ENCODE data around the gene SLC35B1. TPM values are rescaled to one million over a fixed set of nuclear protein-coding genes. Genes with fewer than 3 reads are reported as not detected.

Gene SLC35B1
- total RNA-seq, 4 donors from 2014 or later, result 29.6 to 46.5 (median 42.8) TPM

DNA sequence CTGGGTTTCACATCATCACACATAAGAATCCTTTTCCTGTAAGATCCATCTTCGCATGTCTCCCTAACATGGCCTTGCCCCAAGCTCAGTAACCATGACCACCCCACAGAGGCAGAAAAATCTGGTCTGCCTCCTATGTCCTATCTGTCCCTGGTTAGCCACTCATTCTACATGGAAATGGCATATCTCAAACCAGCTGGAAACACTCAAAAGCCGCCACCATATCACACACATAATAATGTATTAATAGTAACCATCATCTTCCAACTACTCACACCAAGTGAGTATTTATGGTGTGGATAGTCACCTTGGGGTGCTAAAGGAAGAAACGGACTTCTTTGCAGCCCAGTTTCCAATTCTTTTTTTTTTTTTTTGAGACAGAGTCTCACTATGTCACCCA lies 44.7 kb upstream of the SLC35B1 start:
- no peak for DNase-seq (ENCODE audit: low spot score in 2 of 2)

DNA sequence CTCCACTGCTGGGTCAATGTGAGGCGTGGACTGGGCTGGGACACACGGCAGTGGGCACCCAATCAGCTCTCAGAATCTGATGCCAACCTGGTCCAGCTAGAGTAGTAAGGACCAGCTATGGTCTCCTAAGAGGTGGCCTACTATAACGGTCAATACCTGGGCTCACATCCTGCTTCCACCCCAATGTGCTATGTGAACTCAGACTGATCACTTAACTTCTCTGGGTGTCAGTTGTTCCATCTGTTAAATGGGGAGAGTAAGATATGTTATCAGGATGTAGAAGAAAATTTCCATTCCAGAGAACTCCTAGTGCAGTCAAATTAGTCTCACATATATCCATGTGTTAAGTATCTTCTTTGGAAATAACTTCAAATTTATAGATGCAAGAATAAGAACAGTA lies 42.0 kb upstream of the SLC35B1 start:
- H3K4me1 ChIP-seq, result peaks cover 0 to 25% (median 0%) of the 10 kb centered on the region in 4 donors
- peak overlapping the region in 1 of 4 donors; percentile 31 for H3K27ac ChIP-seq
- no peaks in the 10 kb centered on the region for H3K27me3 ChIP-seq
- no peaks in the 10 kb centered on the region for H3K9me3 ChIP-seq
- no peak overlapping the region for H3K4me3 ChIP-seq
- TF ChIP-seq POLR2A (IDR thresholded peaks at IDR 0.05), result no peak
- TF ChIP-seq EP300 (IDR thresholded peaks at IDR 0.05), result no peak
- TF ChIP-seq, protein P1, sequence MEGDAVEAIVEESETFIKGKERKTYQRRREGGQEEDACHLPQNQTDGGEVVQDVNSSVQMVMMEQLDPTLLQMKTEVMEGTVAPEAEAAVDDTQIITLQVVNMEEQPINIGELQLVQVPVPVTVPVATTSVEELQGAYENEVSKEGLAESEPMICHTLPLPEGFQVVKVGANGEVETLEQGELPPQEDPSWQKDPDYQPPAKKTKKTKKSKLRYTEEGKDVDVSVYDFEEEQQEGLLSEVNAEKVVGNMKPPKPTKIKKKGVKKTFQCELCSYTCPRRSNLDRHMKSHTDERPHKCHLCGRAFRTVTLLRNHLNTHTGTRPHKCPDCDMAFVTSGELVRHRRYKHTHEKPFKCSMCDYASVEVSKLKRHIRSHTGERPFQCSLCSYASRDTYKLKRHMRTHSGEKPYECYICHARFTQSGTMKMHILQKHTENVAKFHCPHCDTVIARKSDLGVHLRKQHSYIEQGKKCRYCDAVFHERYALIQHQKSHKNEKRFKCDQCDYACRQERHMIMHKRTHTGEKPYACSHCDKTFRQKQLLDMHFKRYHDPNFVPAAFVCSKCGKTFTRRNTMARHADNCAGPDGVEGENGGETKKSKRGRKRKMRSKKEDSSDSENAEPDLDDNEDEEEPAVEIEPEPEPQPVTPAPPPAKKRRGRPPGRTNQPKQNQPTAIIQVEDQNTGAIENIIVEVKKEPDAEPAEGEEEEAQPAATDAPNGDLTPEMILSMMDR (IDR thresholded peaks at IDR 0.05), result no peak
- no peak for DNase-seq (ENCODE audit: low spot score in 2 of 2)
- 92 to 95% methylated on average over 3 of the region's 3 CpGs for WGBS, 2 donors
- H3K36me3 ChIP-seq, result no peaks in the 10 kb centered on the region

More for the DNA sequence above, 44.7 kb upstream of the SLC35B1 start:
- Histone ChIP-seq H3K36me3 (no peaks in the 10 kb centered on the region), H3K27ac (no peak overlapping the region), H3K4me3 (no peak overlapping the region), H3K4me1 (peaks cover 0 to 27% (median 11%) of the 10 kb centered on the region in 4 donors), H3K27me3 (no peaks in the 10 kb centered on the region), H3K9me3 (no peaks in the 10 kb centered on the region)
- WGBS, 2 donors, result 86 to 92% methylated on average over 3 of the region's 3 CpGs
- TF ChIP-seq POLR2A (IDR thresholded peaks at IDR 0.05) (no peak), EP300 (IDR thresholded peaks at IDR 0.05) (no peak)

DNA sequence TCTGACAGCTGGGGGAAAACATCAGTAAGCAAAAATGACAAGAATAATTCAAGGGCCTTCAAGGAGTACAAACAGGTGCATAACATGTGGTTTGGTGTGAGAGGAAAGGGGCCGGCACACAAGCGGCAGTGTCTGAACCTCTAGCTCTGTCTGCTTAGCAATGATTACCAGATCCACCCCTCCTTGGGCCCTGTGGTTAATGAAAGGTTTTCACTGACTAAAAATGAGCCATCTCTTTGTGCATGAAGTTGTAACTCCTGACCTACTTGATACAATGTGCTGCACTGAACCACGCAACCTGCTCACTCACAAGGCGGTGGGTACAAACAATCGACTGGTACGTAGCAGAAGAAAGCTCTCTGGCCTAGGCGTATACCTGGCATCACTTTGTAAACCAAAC lies 41.0 kb upstream of the SLC35B1 start:
- Histone ChIP-seq H3K9me3 (no peaks in the 10 kb centered on the region), H3K27ac (peak overlapping the region in 1 of 4 donors; percentile 31), H3K4me3 (no peak overlapping the region), H3K27me3 (no peaks in the 10 kb centered on the region), H3K4me1 (peaks cover 0 to 26% (median 4%) of the 10 kb centered on the region in 4 donors), H3K36me3 (no peaks in the 10 kb centered on the region)
- 89 to 93% methylated on average over 7 of the region's 7 CpGs for WGBS, 2 donors
- TF ChIP-seq POLR2A (IDR thresholded peaks at IDR 0.05) (no peak), EP300 (IDR thresholded peaks at IDR 0.05) (no peak)
- TF ChIP-seq, protein P1 (IDR thresholded peaks at IDR 0.05), result no peak
- DNase-seq (ENCODE audit: low spot score in 2 of 2), result no peak

DNA sequence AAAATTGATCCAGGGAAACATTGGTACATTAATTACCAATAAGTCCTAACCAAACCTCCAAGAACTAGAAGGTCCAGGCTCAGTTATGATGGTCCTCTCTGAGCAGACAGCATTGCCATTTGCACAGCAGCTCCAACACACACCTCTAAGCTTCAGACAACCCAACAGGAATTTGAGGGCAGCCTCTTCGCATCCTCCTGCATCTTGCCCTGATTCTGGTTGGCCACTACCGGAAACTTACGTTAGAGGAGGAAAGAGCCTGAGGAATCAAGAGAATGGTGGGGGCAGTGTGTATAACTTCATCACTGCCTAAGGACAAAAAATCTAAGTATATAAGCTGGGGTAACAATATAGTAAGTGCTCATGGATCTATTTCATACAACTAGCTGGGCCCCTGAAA lies 40.5 kb upstream of the SLC35B1 start:
- H3K4me1 ChIP-seq, result peaks cover 0 to 29% (median 7%) of the 10 kb centered on the region in 4 donors
- H3K9me3 ChIP-seq, result no peaks in the 10 kb centered on the region
- H3K27me3 ChIP-seq, result no peaks in the 10 kb centered on the region
- no peak overlapping the region for H3K4me3 ChIP-seq
- TF ChIP-seq POLR2A (IDR thresholded peaks at IDR 0.05) (no peak), EP300 (IDR thresholded peaks at IDR 0.05) (no peak)
- TF ChIP-seq, protein P1 (IDR thresholded peaks at IDR 0.05), result no peak
- no peak for DNase-seq (ENCODE audit: low spot score in 2 of 2)
- WGBS, 2 donors, result 89 to 90% methylated on average over 3 of the region's 3 CpGs
- H3K36me3 ChIP-seq, result no peaks in the 10 kb centered on the region
- H3K27ac ChIP-seq, result peak overlapping the region in 1 of 4 donors; percentile 71

DNA sequence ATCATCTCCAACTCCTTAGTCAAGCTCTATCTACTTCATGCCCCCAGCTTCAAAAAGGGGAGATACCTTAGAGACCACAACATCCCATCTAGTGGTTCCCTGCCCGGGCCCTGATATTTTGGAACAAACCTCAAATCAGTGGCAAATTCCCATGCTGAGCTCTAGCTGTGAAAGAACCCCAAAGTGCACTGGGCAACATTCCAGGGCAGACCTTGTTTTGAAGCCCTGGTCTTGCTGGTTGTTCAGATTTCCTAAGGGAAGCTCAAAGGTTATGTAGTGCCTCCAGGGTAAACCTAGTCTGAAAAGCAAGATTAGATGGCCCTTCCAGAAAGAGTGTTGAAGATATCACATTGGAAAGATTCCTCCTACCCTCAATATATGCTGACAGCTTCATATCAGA lies 39.9 kb upstream of the SLC35B1 start:
- no peak overlapping the region for H3K4me3 ChIP-seq
- TF ChIP-seq, protein P1 (IDR thresholded peaks at IDR 0.05), result no peak
- no peak for TF ChIP-seq POLR2A (IDR thresholded peaks at IDR 0.05)
- TF ChIP-seq EP300 (IDR thresholded peaks at IDR 0.05), result no peak
- H3K9me3 ChIP-seq, result no peaks in the 10 kb centered on the region
- H3K27ac ChIP-seq, result peak overlapping the region in 1 of 4 donors; percentile 71
- no peaks in the 10 kb centered on the region for H3K27me3 ChIP-seq
- H3K4me1 ChIP-seq, result peaks cover 0 to 34% (median 12%) of the 10 kb centered on the region in 4 donors
- H3K36me3 ChIP-seq, result no peaks in the 10 kb centered on the region
- WGBS, 2 donors, result 50 to 70% methylated on average over 1 of the region's 1 CpG
- no peak for DNase-seq (ENCODE audit: low spot score in 2 of 2)
